ENCODE data around the gene SCFD2. TPM values are rescaled to one million over a fixed set of nuclear protein-coding genes. Genes with fewer than 3 reads are reported as not detected.

Gene SCFD2
- total RNA-seq, 1 donor from 2014 or later, result 11.9 TPM

DNA sequence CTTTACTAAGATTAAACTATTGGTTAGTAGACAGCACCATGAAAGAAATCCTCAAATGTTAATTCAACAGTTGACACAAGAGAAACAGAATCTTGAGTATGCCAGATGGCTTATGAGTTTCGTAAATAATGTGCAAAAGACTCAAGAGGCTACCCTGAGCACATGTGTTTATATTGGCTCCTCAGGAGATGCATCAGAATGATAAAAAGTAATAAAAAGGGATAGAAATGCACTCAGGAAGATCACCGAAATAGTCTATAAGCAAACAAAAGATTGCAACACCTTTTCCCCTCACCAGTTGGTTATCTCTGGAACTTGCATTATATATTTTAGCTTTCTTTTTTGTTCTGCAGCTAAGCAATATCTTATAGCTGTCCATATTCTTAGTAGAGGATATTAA, 84.4 kb downstream of the SCFD2 start:
- Mint-ChIP-seq H3K36me3 (ENCODE audit: low read depth, unreplicated experiment) (no peaks in the 10 kb centered on the region), H3K4me1 (ENCODE audit: low read depth, unreplicated experiment) (no peaks in the 10 kb centered on the region), H3K27ac (ENCODE audit: unreplicated experiment) (no peak overlapping the region), H3K9me3 (ENCODE audit: unreplicated experiment) (no peaks in the 10 kb centered on the region), H3K27me3 (ENCODE audit: low read depth, unreplicated experiment) (no peaks in the 10 kb centered on the region), H3K4me3 (ENCODE audit: unreplicated experiment) (no peak overlapping the region)
- DNase-seq (ENCODE audit: low read depth), result no peak
- H2AFZ ChIP-seq (ENCODE audit: low read depth, low read length), result no peak overlapping the region
- H3K27me3 ChIP-seq (ENCODE audit: insufficient read depth, low read length), result no peaks in the 10 kb centered on the region
- H4K20me1 ChIP-seq (ENCODE audit: insufficient read depth, low read length), result peaks cover 9% of the 10 kb centered on the region
- no peak for TF ChIP-seq EZH2 (IDR thresholded peaks at IDR 0.05; ENCODE audit: insufficient read depth, low read length)
- TF ChIP-seq, protein P1, sequence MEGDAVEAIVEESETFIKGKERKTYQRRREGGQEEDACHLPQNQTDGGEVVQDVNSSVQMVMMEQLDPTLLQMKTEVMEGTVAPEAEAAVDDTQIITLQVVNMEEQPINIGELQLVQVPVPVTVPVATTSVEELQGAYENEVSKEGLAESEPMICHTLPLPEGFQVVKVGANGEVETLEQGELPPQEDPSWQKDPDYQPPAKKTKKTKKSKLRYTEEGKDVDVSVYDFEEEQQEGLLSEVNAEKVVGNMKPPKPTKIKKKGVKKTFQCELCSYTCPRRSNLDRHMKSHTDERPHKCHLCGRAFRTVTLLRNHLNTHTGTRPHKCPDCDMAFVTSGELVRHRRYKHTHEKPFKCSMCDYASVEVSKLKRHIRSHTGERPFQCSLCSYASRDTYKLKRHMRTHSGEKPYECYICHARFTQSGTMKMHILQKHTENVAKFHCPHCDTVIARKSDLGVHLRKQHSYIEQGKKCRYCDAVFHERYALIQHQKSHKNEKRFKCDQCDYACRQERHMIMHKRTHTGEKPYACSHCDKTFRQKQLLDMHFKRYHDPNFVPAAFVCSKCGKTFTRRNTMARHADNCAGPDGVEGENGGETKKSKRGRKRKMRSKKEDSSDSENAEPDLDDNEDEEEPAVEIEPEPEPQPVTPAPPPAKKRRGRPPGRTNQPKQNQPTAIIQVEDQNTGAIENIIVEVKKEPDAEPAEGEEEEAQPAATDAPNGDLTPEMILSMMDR (IDR thresholded peaks at IDR 0.05; ENCODE audit: insufficient read depth, low read depth, low read length), result no peak
- no peak overlapping the region for H3K4me2 ChIP-seq (ENCODE audit: low read length)
- H3K79me2 ChIP-seq (ENCODE audit: insufficient read depth, low read length), result peaks cover 10% of the 10 kb centered on the region
- H3K36me3 ChIP-seq (ENCODE audit: insufficient read depth, low read length), result no peaks in the 10 kb centered on the region
- H3K9me3 ChIP-seq (ENCODE audit: insufficient read depth, low read depth, low read length), result no peaks in the 10 kb centered on the region
- H3K27ac ChIP-seq (ENCODE audit: low read depth, low read length), result no peak overlapping the region
- H3K4me3 ChIP-seq (ENCODE audit: insufficient read depth, low read depth, low read length), result no peak overlapping the region
- no peak for FAIRE-seq
- H3K4me1 ChIP-seq (ENCODE audit: insufficient read depth, low read length), result no peaks in the 10 kb centered on the region
- no peak overlapping the region for H3K9ac ChIP-seq (ENCODE audit: low read length)

DNA sequence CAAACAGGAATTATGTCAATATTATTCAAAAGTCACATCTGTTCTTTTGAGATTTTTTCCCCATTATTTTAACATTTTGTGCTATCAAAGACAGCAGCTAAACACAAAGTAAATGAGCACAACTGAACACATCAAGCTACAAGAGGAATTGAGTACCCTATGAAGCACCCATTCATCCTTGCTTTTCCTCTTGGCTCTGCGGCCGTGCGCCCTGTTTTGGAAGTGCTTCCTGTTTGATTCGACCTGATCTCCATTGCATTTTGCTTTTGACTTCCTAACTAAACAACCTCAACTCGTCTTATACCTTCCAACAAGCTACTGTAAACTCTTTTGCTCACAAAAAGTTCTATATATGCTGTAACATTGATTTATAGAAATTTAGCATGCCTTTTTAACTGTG, 85.0 kb downstream of the SCFD2 start:
- Histone ChIP-seq H3K4me3 (ENCODE audit: insufficient read depth, low read depth, low read length) (no peak overlapping the region), H4K20me1 (ENCODE audit: insufficient read depth, low read length) (peaks cover 6% of the 10 kb centered on the region), H3K9ac (ENCODE audit: low read length) (no peak overlapping the region), H3K9me3 (ENCODE audit: insufficient read depth, low read depth, low read length) (no peaks in the 10 kb centered on the region), H3K4me2 (ENCODE audit: low read length) (no peak overlapping the region), H3K79me2 (ENCODE audit: insufficient read depth, low read length) (peaks cover 4% of the 10 kb centered on the region), H3K27me3 (ENCODE audit: insufficient read depth, low read length) (no peaks in the 10 kb centered on the region), H2AFZ (ENCODE audit: low read depth, low read length) (no peak overlapping the region), H3K4me1 (ENCODE audit: insufficient read depth, low read length) (no peaks in the 10 kb centered on the region), H3K36me3 (ENCODE audit: insufficient read depth, low read length) (no peaks in the 10 kb centered on the region), H3K27ac (ENCODE audit: low read depth, low read length) (no peak overlapping the region)
- DNase-seq (ENCODE audit: low read depth) (no peak), FAIRE-seq (no peak)
- H3K9me3 Mint-ChIP-seq (ENCODE audit: unreplicated experiment), result no peaks in the 10 kb centered on the region
- H3K4me1 Mint-ChIP-seq (ENCODE audit: low read depth, unreplicated experiment), result no peaks in the 10 kb centered on the region
- no peak overlapping the region for H3K4me3 Mint-ChIP-seq (ENCODE audit: unreplicated experiment)
- no peaks in the 10 kb centered on the region for H3K27me3 Mint-ChIP-seq (ENCODE audit: low read depth, unreplicated experiment)
- no peaks in the 10 kb centered on the region for H3K36me3 Mint-ChIP-seq (ENCODE audit: low read depth, unreplicated experiment)
- H3K27ac Mint-ChIP-seq (ENCODE audit: unreplicated experiment), result no peak overlapping the region
- no peak for TF ChIP-seq EZH2 (IDR thresholded peaks at IDR 0.05; ENCODE audit: insufficient read depth, low read length)
- TF ChIP-seq, protein P1 (IDR thresholded peaks at IDR 0.05; ENCODE audit: insufficient read depth, low read depth, low read length), result no peak

DNA sequence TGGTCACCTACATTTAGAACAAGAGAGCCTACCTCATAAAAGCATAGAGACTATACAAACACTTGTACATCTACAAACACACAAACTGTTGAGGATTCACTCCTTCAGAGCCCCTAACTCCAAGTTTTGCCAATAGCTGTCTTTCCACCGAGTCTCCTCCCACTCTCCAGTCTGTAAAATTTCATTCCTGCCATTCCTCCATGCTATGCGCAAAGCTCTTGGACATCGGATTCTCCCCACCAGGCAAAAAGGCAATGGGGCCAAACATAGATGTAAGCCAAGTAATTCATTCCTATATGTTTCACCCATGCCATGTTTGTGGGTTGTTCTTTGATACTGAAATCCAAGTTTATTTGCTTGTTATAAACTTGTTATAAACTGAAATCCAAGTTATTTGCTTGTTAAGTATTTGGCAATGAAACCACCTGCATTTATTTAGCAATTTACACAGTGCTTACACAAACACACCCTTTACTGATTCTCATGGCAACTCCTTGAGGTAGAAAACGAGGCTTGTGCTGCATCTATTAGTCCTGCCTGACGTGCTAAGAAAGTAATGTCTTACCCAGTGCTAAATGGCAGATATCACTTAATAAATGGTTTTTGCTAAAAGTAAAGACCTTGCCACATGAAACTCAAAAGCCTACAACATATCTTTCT, 91.1 kb downstream of the SCFD2 start:
- H3K36me3 ChIP-seq (ENCODE audit: insufficient read depth, low read length), result no peaks in the 10 kb centered on the region
- TF ChIP-seq EZH2 (IDR thresholded peaks at IDR 0.05; ENCODE audit: insufficient read depth, low read length), result no peak
- TF ChIP-seq, protein P1 (IDR thresholded peaks at IDR 0.05; ENCODE audit: insufficient read depth, low read depth, low read length), result no peak
- no peak overlapping the region for H3K4me2 ChIP-seq (ENCODE audit: low read length)
- no peaks in the 10 kb centered on the region for H3K27me3 Mint-ChIP-seq (ENCODE audit: low read depth, unreplicated experiment)
- H4K20me1 ChIP-seq (ENCODE audit: insufficient read depth, low read length), result peaks cover 2% of the 10 kb centered on the region
- H3K79me2 ChIP-seq (ENCODE audit: insufficient read depth, low read length), result no peaks in the 10 kb centered on the region
- H3K9ac ChIP-seq (ENCODE audit: low read length), result no peak overlapping the region
- no peak overlapping the region for H3K27ac Mint-ChIP-seq (ENCODE audit: unreplicated experiment)
- no peaks in the 10 kb centered on the region for H3K9me3 ChIP-seq (ENCODE audit: insufficient read depth, low read depth, low read length)
- H3K4me1 Mint-ChIP-seq (ENCODE audit: low read depth, unreplicated experiment), result peaks cover 10% of the 10 kb centered on the region
- H3K27me3 ChIP-seq (ENCODE audit: insufficient read depth, low read length), result no peaks in the 10 kb centered on the region
- H3K9me3 Mint-ChIP-seq (ENCODE audit: unreplicated experiment), result no peaks in the 10 kb centered on the region
- no peak overlapping the region for H3K4me3 Mint-ChIP-seq (ENCODE audit: unreplicated experiment)
- peaks cover 6% of the 10 kb centered on the region for H3K4me1 ChIP-seq (ENCODE audit: insufficient read depth, low read length)
- DNase-seq (ENCODE audit: low read depth) (no peak), FAIRE-seq (no peak)
- no peak overlapping the region for H3K4me3 ChIP-seq (ENCODE audit: insufficient read depth, low read depth, low read length)
- no peak overlapping the region for H3K27ac ChIP-seq (ENCODE audit: low read depth, low read length)
- H2AFZ ChIP-seq (ENCODE audit: low read depth, low read length), result no peak overlapping the region
- no peaks in the 10 kb centered on the region for H3K36me3 Mint-ChIP-seq (ENCODE audit: low read depth, unreplicated experiment)

All from astrocyte (in vitro differentiated cells and primary cell).